Activated naive CD4-positive, alpha-beta T cell treated with anti-CD3 and anti-CD28 coated beads, Interleukin-2, amount 50 U/mL, for 16 hours (primary cell): ENCODE measurements around the gene NIPSNAP2.

ENCODE experiments used
- DNase-seq: peaks from one replicate; pipeline ENCODE4 v3.0.0-alpha.2; 2020

The NIPSNAP2 gene

GRCh38 chr7:55964261-55965099, at the start of gene NIPSNAP2:
TSS of gene NIPSNAP2 (plus strand) at chr7:55964585. CDS start at chr7:55964610, 25 bp downstream.
- DNase-seq, result peak; percentile 67

- DNase-seq, result no peak
Observed at GRCh38 chr7:55917771-55918170, 46.6 kb upstream of the NIPSNAP2 start.

GRCh38 chr7:55928006-55928767, 36.2 kb upstream of the NIPSNAP2 start:
- DNase-seq, result no peak

- no peak for DNase-seq
Observed at GRCh38 chr7:55931421-55932151, 32.8 kb upstream of the NIPSNAP2 start.

GRCh38 chr7:55939514-55940123, 24.8 kb upstream of the NIPSNAP2 start:
- no peak for DNase-seq

GRCh38 chr7:55946545-55946944, 17.8 kb upstream of the NIPSNAP2 start:
- DNase-seq, result no peak

GRCh38 chr7:55951637-55952351, 12.6 kb upstream of the NIPSNAP2 start, which contains the start of gene MRPS17:
TSS of gene MRPS17 (plus strand) at chr7:55951877. CDS start at chr7:55953196, 1,319 bp downstream.
- DNase-seq, result peak; percentile 94

GRCh38 chr7:55952352-55952671, 12.1 kb upstream of the NIPSNAP2 start:
- peak; percentile 13 for DNase-seq

GRCh38 chr7:55953707-55954475, 10.5 kb upstream of the NIPSNAP2 start:
- no peak for DNase-seq

GRCh38 chr7:55957190-55957589, 7.2 kb upstream of the NIPSNAP2 start:
- DNase-seq, result no peak

- no peak for DNase-seq
Observed at GRCh38 chr7:55962014-55962413, 2.4 kb upstream of the NIPSNAP2 start.

- no peak for DNase-seq
Observed at GRCh38 chr7:55963584-55964168, 709 bp upstream of the NIPSNAP2 start.

- no peak for DNase-seq
Observed at GRCh38 chr7:55965100-55965470, 700 bp downstream of the NIPSNAP2 start.

- no peak for DNase-seq
Observed at GRCh38 chr7:55965805-55966421, 1.5 kb downstream of the NIPSNAP2 start.

- no peak for DNase-seq
Observed at GRCh38 chr7:55966851-55967250, 2.5 kb downstream of the NIPSNAP2 start.

GRCh38 chr7:55969391-55969790, 5.0 kb downstream of the NIPSNAP2 start:
- no peak for DNase-seq

GRCh38 chr7:55970561-55970960, 6.2 kb downstream of the NIPSNAP2 start:
- no peak for DNase-seq

- DNase-seq, result no peak
Observed at GRCh38 chr7:55970978-55971377, 6.6 kb downstream of the NIPSNAP2 start.

- no peak for DNase-seq
Observed at GRCh38 chr7:55973747-55974250, 9.4 kb downstream of the NIPSNAP2 start.

- DNase-seq, result no peak
Observed at GRCh38 chr7:55975988-55976633, 11.7 kb downstream of the NIPSNAP2 start.
